Esophagus (tissue), 2 donors: ENCODE results near the gene ALKBH7. TPM values are rescaled to one million over a fixed set of nuclear protein-coding genes. Genes with fewer than 3 reads are reported as not detected.
A peak's percentile ranks its signal among the peaks of the same experiment; 100 is the strongest.

Experiments
- H3K27ac ChIP-seq, 2 donors: one replicate each; pipeline ENCODE4 v1.5.1; 2013; ENCODE audit warnings: low read depth in 2 of 2, mild to moderate bottlenecking in 2 of 2, inconsistent platforms in 1 of 2, low read length in 1 of 2, moderate library complexity in 1 of 2
- H3K27me3 ChIP-seq, 2 donors: one replicate each; pipeline ENCODE4 v1.6.1; 2013; ENCODE audit warnings: low read length in 2 of 2, control low read depth in 1 of 2, mild to moderate bottlenecking in 1 of 2; ENCODE audit not compliant: insufficient read depth in 2 of 2, control insufficient read depth in 1 of 2
- H3K36me3 ChIP-seq, 2 donors: one replicate each; pipeline ENCODE4 v1.6.1; 2013; ENCODE audit warnings: low read length in 1 of 2; ENCODE audit not compliant: control insufficient read depth in 2 of 2, insufficient read depth in 2 of 2
- H3K4me1 ChIP-seq, 2 donors: one replicate each; pipeline ENCODE4 v1.6.1; 2013; ENCODE audit warnings: low read length in 1 of 2; ENCODE audit not compliant: control insufficient read depth in 2 of 2, insufficient read depth in 2 of 2
- H3K4me3 ChIP-seq, 2 donors: one replicate each; pipeline ENCODE4 v1.5.1; 2013; ENCODE audit warnings: low read length in 2 of 2, mild to moderate bottlenecking in 2 of 2, low read depth in 1 of 2, moderate library complexity in 1 of 2
- H3K9me3 ChIP-seq, 2 donors: one replicate each; pipeline ENCODE4 v1.6.1; 2013; ENCODE audit warnings: mild to moderate bottlenecking in 2 of 2, low read depth in 1 of 2, low read length in 1 of 2, moderate library complexity in 1 of 2; ENCODE audit not compliant: control insufficient read depth in 2 of 2, insufficient read depth in 1 of 2
- WGBS, 2 donors: extraction: QIAGEN DNeasy Blood & Tissue Kit; methylation state at CpG; one replicate each; pipeline ENCODE4 v1.1.7; 2013; 5-methylcytosine and 5-hydroxymethylcytosine counted together
- polyA plus RNA-seq, 2 donors: library from polyadenylated mRNA; stranded (reverse); fragments of 200-250 nt; gene quantifications; one replicate each; pipeline ENCODE4 v1.2.3, GENCODE V29; 2013
- donor health status: healthy with polysubstance abuse.
- donor health status: Bipolar disorder and iron deficiency.

ALKBH7 gene
- polyA plus RNA-seq, 2 donors: 40.6 to 57.1 TPM

- Histone ChIP-seq H3K9me3 (peaks cover 0 to 3% of the 10 kb centered on the region in 2 donors), H3K36me3 (peaks cover 25 to 49% of the 10 kb centered on the region in 2 donors), H3K4me1 (peaks cover 0 to 8% of the 10 kb centered on the region in 2 donors), H3K4me3 (no peak overlapping the region), H3K27ac (no peak overlapping the region), H3K27me3 (no peaks in the 10 kb centered on the region)
- WGBS, 2 donors: 36 to 58% methylated on average over 6 of the region's 6 CpGs
Measured at GRCh38 chr19:6378041-6378440, 5.4 kb downstream of the ALKBH7 start.

GRCh38 chr19:6378486-6378885 is 5.9 kb downstream of the ALKBH7 start:
- 60 to 64% methylated on average over 9 of the region's 9 CpGs for WGBS, 2 donors
- Histone ChIP-seq H3K4me1 (peaks cover 0 to 8% of the 10 kb centered on the region in 2 donors), H3K27ac (no peak overlapping the region), H3K4me3 (no peak overlapping the region), H3K27me3 (no peaks in the 10 kb centered on the region), H3K9me3 (peaks cover 0 to 3% of the 10 kb centered on the region in 2 donors), H3K36me3 (peaks cover 29 to 54% of the 10 kb centered on the region in 2 donors)

GRCh38 chr19:6379744-6380143 is 7.2 kb downstream of the ALKBH7 start:
- Histone ChIP-seq H3K27ac (no peak overlapping the region), H3K4me1 (no peaks in the 10 kb centered on the region), H3K27me3 (no peaks in the 10 kb centered on the region), H3K9me3 (peaks cover 0 to 3% of the 10 kb centered on the region in 2 donors), H3K4me3 (no peak overlapping the region), H3K36me3 (peaks cover 29 to 50% of the 10 kb centered on the region in 2 donors)
- 80 to 98% methylated on average over 3 of the region's 3 CpGs for WGBS, 2 donors

GRCh38 chr19:6381030-6381750 is 8.6 kb downstream of the ALKBH7 start:
- Histone ChIP-seq H3K9me3 (peaks cover 0 to 3% of the 10 kb centered on the region in 2 donors), H3K4me1 (no peaks in the 10 kb centered on the region), H3K36me3 (peaks cover 29 to 46% of the 10 kb centered on the region in 2 donors), H3K27me3 (no peaks in the 10 kb centered on the region), H3K27ac (no peak overlapping the region), H3K4me3 (no peak overlapping the region)
- WGBS, 2 donors: 97 to 99% methylated on average over 38 to 40 of the region's 40 CpGs

- H3K27ac ChIP-seq: no peak overlapping the region
- 94 to 98% methylated on average over 19 of the region's 19 CpGs for WGBS, 2 donors
- no peak overlapping the region for H3K4me3 ChIP-seq
- peaks cover 0 to 3% of the 10 kb centered on the region in 2 donors for H3K9me3 ChIP-seq
- H3K4me1 ChIP-seq: no peaks in the 10 kb centered on the region
- no peaks in the 10 kb centered on the region for H3K27me3 ChIP-seq
- peaks cover 36 to 61% of the 10 kb centered on the region in 2 donors for H3K36me3 ChIP-seq
Measured at GRCh38 chr19:6383188-6383587, 10.6 kb downstream of the ALKBH7 start.

- Histone ChIP-seq H3K4me1 (no peaks in the 10 kb centered on the region), H3K36me3 (peaks cover 42 to 70% of the 10 kb centered on the region in 2 donors), H3K27ac (no peak overlapping the region), H3K27me3 (no peaks in the 10 kb centered on the region), H3K9me3 (peaks cover 0 to 3% of the 10 kb centered on the region in 2 donors), H3K4me3 (no peak overlapping the region)
- WGBS, 2 donors: 93 to 94% methylated on average over 4 of the region's 4 CpGs
Measured at GRCh38 chr19:6384381-6384780, 11.8 kb downstream of the ALKBH7 start.

GRCh38 chr19:6387372-6387771 is 14.8 kb downstream of the ALKBH7 start:
- Histone ChIP-seq H3K36me3 (peaks cover 21 to 45% of the 10 kb centered on the region in 2 donors), H3K9me3 (no peaks in the 10 kb centered on the region), H3K27ac (no peak overlapping the region), H3K4me3 (no peak overlapping the region), H3K4me1 (peaks cover 3 to 4% of the 10 kb centered on the region in 2 donors), H3K27me3 (no peaks in the 10 kb centered on the region)
- WGBS, 2 donors: 97% methylated on average over 19 of the region's 19 CpGs

- WGBS, 2 donors: 7 to 8% methylated on average over 29 to 30 of the region's 30 CpGs
- H3K27me3 ChIP-seq: no peaks in the 10 kb centered on the region
- H3K9me3 ChIP-seq: no peaks in the 10 kb centered on the region
Measured at GRCh38 chr19:6392221-6393073, 19.9 kb downstream of the ALKBH7 start.

GRCh38 chr19:6393074-6393982 is 20.7 kb downstream of the ALKBH7 start, which contains the start of gene GTF2F1:
Gene GTF2F1, minus strand, starts transcription at chr19:6393164. Its CDS starts 169 bp downstream, at chr19:6392995.
- H3K4me3 ChIP-seq: peak within 1 kb of the TSS; percentile 73 to 96
- no peaks in the 10 kb centered on the region for H3K27me3 ChIP-seq
- WGBS, 2 donors: 0 to 1% methylated on average over 66 to 69 of the region's 69 CpGs
- no peaks in the 10 kb centered on the region for H3K9me3 ChIP-seq
- peaks cover 5 to 10% of the 10 kb centered on the region in 2 donors for H3K36me3 ChIP-seq
- H3K27ac ChIP-seq: peak within 1 kb of the TSS; percentile 92 to 95
- H3K4me1 ChIP-seq: peaks cover 5 to 8% of the 10 kb centered on the region in 2 donors

More at GRCh38 chr19:6392221-6393073, 19.9 kb downstream of the ALKBH7 start:
- Histone ChIP-seq H3K27ac (peak overlapping the region; percentile 92 to 95), H3K36me3 (peaks cover 9 to 17% of the 10 kb centered on the region in 2 donors), H3K4me3 (peak overlapping the region; percentile 73 to 96), H3K4me1 (peaks cover 5 to 8% of the 10 kb centered on the region in 2 donors)
